Stimulated activated CD4-positive, alpha-beta T cell treated with anti-CD3 and anti-CD28 coated beads, Interleukin-4, amount 100 ng/mL, for 1 hour (primary cell): Measurements from ENCODE around the gene TBC1D22A.
"Not testable (repeated sequence)": the region's sequence is repeated elsewhere in the genome, so short reads cannot be mapped to it uniquely, and the experiment has no call there.

Source experiments
- DNase-seq: peaks from one replicate; pipeline ENCODE4 v3.0.0-alpha.2; 2020

Gene TBC1D22A

DNA sequence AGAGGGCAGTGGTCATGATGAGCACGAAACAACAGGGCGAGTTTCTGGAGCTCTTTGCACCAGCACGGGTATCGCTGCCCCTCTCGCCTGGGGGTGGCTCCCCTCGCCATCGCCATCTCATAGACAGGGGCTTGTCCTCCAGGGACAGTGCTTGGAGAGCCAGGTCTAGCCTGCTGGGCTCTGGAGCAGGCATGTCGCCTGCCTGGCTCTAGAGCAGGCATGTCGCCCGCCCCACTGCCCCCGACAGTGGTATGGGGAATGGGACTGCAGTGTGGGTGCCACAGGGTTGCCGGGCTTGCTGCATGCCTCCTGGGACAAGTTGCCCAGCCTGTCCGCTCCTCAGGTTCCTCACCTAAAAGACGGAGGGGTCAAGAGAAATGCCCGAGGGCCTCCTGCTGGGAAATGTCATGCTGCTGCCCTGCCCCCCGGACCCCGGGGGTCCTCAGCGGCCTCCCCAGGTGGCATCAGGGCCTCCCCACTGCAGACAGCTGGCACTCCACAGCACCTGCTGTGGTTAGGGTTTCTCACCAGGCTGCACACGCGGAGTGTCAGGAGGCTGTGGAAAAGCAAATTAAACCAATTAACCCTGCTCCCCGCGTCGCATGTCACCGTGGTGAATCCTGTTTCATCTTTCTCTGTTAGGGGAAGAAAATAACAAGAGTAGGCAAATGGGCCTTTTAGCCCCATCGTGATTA lies 403.0 kb downstream of the TBC1D22A start:
- DNase-seq = no peak

DNA sequence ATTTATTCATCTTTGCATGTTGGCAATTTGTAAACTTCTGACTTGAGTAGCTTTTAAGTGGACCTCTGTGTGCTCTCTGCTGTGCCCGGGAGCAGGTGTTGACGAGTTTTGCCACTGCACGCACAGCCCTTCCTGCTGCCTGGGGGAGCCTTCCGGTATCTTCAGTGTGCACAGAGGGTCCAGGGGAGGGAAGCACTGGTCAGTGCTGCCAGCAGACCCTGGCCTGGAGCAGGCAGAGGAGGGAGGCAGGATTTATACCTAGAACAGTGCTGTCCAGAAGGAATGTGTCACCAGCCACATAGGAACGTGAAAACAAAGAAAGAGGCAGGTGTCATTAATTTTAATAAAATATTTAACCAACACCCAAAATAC lies 403.6 kb downstream of the TBC1D22A start:
- no peak for DNase-seq

GRCh38 chr22:47166446-47167016 lies 404.1 kb downstream of the TBC1D22A start:
- no peak for DNase-seq

DNA sequence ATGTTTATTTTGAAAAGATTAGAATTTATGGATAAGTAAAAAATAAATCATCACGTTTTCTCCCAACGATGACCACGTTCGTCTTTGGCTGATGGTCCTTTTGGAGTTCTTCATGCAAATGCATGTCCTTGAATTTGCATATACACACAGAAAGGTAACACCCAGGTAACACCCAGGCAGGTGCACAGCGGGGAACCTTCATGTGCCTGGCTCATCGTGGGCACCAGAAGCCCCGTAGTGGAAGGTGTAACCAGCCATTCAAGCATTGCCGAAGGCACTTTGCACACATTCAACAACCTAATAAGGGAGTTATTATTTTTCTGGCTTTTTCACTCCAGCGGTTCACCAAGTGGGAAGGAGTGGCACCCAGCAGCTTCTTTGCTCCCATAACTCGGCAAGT lies 404.6 kb downstream of the TBC1D22A start:
- DNase-seq = no peak

DNA sequence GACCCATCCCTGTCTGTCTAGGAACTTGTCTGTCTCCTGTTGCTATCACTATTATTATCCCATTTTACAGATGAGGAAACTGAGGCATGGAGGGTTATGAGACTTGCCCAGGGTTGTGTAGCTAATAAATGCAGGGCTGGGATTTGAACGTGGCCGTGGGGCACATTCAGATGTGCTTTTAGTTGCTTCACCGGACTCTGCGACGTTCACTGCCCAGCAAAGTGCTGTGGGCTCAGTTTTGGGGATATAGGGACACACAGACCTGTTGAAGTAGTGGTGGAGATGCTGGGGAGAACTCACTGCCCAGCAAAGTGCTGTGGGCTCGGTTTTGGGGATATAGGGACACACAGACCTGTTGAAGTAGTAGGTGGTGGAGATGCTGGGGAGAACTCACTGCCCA lies 405.5 kb downstream of the TBC1D22A start:
- DNase-seq = not testable (repeated sequence)

DNA sequence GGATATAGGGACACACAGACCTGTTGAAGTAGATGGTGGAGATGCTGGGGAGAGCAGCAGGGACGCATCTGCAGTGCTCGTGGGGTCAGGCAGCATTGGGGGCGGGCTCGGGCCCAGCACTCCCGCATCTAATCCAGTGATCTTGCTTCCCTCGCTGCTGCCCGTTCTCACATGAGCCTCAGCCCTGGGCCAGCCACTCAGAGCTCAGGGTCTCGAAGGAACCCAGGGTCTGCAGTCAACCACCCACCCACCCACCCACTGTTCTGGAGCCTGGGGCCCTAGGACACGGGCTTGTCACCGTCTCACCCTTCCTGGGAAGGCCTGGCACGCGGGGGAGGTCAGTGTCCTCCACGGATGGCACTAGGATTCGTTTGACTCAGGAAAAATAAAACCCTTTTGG lies 406.0 kb downstream of the TBC1D22A start:
- no peak for DNase-seq

- no peak for DNase-seq
Measured at GRCh38 chr22:47168900-47169800, 406.7 kb downstream of the TBC1D22A start.

DNA sequence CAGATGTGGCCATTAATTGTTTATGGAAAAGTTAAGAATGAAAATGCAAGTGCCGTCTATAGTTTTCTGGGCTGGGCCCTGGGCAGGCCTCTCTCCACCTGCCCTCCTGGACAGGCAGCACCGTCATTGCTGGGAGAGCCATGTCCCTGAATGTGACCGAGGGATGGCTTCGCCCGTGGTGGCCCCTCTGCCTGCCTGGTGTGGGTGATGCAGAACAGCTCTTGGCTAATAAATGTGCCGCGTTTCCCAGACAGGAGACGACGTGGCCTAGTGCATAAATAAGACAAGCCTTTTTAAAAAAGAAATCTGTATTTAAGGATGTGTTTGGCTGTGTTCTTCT lies 407.3 kb downstream of the TBC1D22A start:
- no peak for DNase-seq

- not testable (repeated sequence) for DNase-seq
Measured at GRCh38 chr22:47170511-47171440, 408.3 kb downstream of the TBC1D22A start.

- no peak for DNase-seq
Measured at GRCh38 chr22:47171441-47172221, 409.2 kb downstream of the TBC1D22A start.

- no peak for DNase-seq
Measured at GRCh38 chr22:47172771-47173534, 410.5 kb downstream of the TBC1D22A start.

DNA sequence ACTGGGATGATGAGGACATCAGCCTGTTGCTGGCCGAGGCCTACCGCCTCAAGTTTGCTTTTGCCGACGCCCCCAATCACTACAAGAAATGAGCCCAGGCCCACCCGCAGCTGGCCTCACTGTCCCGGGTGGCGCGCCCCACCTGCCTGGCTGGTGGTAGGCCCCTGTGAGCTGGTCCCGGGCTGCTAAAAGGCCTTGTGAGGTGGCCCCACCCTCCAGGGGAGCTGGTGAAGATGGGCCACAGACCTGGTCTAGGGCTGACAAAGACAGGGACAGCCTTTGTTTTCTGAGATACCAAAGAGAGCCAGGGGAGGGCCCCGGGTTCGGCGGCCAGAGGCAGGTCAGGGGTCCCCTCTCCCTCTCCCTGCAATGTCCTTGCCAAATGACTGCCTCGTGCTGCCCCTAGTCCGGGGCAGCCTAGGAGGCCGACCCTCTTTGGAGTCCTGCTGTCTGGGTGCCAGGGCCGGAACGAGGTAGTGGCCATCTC lies 411.1 kb downstream of the TBC1D22A start:
- no peak for DNase-seq

DNA sequence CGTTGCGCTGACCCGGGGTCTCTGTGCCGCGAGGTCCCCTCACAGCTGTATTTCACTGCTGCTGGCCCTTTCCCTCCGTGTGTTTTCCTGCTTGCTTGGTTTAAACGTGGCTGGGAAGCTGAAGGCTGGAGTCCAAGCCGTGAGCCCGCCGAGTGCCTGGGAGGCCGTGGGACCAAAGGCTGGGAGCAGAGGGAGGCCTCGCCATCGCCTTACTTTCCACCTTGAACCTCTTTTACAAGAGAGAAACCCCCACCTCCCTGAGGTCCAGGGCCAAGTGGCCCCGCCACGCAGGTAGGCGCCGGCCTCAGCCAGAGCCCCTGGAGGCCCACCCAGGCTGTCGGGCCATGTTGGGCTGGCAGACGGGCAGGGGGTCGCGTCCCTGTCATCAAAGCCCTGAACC lies 411.6 kb downstream of the TBC1D22A start:
- no peak for DNase-seq

GRCh38 chr22:47174671-47175112 lies 412.2 kb downstream of the TBC1D22A start:
- DNase-seq = no peak

- DNase-seq = no peak
Measured at GRCh38 chr22:47175151-47176025, 412.9 kb downstream of the TBC1D22A start.

- no peak for DNase-seq
Measured at GRCh38 chr22:47176026-47176389, 413.6 kb downstream of the TBC1D22A start.

DNA sequence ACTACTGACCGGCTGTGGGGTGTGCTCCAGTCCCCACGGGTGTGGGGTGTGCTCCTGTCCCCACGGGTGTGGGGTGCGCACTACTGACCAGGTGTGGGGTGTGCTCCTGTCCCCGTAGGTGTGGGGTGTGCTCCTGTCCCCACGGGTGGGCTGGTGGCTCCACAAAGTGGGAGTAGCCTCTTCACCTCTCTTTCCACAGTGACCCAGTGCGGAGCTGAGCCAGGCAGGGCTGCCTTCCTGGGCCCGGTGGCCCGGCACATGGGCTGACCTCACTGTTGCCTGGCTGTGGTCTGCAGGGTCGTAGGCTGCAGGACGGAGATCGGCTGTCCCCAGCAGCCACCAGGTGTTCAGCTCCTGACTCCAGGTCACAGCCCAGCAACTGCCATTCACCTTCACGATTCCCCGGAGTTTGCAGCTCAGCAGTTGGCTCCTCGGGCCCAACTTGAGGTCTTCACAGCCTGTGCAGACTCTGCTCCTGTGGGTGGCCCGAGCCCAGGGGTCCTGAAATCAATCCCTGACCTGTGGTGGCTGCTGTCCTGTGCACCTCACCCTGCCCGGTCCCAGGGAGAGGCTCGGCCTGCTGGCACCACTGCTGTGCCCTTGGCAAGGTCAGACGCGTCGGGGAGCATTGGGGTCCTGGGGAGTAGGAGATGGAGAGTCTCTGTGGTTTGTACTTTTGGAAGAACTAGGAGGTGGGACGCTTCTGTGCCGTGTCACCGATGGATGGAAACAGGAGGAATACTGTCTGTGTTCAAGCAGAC lies 414.3 kb downstream of the TBC1D22A start:
- no peak for DNase-seq

- DNase-seq = no peak
Measured at GRCh38 chr22:47177334-47177815, 414.9 kb downstream of the TBC1D22A start.

DNA sequence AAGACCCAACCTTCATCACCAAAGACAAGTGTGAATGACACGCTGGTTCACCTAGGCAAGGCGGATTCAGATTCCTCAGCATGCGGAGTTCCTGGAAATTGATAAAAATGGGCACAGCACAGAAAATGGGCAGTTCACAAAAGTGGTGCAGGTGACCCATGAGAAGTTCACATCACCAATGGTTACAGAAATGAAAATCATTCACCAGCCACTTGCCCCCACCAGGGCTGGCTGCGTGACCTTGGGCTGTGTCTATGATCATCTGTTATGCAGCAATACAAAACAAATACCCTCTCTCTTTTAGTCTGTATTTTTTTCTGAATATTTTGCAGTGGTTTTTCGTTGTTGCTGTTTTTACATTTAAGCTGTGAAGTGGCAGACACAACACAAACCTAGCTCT lies 415.9 kb downstream of the TBC1D22A start:
- DNase-seq = no peak
